RWPE1 (cell line): ENCODE measurements around the gene POLA2.

Experiments
- CTCF ChIA-PET: fragments of 350-600 bp; sonication (Branson Sonifier 250); formaldehyde crosslinking; extraction: SDS; loops from one replicate; lab custom pipeline; 2021; lab: Yijun Ruan, JAX
- POLR2A ChIA-PET: fragments of 400-600 bp; formaldehyde crosslinking; extraction: SDS; loops from one replicate; lab custom pipeline; 2020; ENCODE audit warnings: antibody characterized with exemption; ENCODE audit not compliant: low non-redundant PET; lab: Yijun Ruan, JAX
- DNase-seq: peaks from one replicate; pipeline ENCODE4 v3.0.0; 2012; ENCODE audit warnings: low spot score
- H3K27ac ChIP-seq: fragments of 450-650 bp; 2 replicates; pipeline ENCODE4 v1.5.1; 2017
- CTCF ChIP-seq: fragments of 450-650 bp; conservative IDR thresholded peaks from 2 replicates; pipeline ENCODE4 v1.5.1; 2017; ENCODE audit warnings: low read depth, mild to moderate bottlenecking

POLA2 gene

DNA sequence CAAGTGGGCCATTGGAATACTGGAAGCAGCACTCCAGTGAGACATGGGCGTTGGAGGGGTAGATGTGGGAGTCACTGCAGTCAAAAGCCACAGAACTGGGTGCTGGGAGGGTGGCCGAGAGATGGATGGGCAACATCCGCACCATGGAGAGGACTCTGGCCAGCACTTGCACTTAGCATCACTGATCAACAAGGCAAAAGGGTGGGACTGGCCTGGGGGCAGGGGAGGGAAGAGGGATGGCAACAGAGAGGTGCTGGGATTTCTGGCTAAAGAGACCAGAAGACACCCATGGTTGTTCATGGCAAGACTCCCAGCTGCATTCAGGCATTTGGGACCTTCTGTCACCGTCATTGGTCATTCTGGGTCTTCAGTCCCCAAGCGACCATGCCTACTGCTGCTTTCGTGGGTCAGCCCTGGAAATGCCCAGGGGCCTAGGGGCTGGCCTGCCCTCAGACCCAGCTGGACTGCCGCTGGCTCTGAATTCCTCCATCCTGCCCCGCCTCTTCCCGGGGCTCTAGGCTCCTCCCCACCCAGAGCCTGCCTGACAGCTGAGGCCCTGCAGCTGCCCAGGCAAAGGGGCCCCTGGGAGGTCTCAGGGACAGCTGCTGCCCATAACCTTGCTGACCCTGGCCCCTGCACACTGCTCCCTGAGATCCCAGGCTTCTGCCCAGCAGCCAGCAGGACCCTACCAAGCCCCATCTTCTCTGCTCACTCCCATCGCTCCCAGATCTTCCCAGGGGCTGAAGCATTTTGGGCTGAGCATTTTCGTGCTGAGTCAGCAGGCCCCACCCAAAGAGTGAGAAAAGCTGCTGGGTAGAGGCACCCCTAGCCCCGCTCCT lies 39.9 kb downstream of the POLA2 start:
- no peak for DNase-seq
- POLR2A ChIA-PET, result no interaction called here
- CTCF ChIA-PET, result interaction anchor here (1.2 to 1.5 kb wide), 3 partner anchors 10 to 14 kb away, joined by 3 to 7 read pairs (median 5); no protein-coding TSS in a partner anchor
- no peak for TF ChIP-seq CTCF
- peak overlapping the region; percentile 69 for H3K27ac ChIP-seq

DNA sequence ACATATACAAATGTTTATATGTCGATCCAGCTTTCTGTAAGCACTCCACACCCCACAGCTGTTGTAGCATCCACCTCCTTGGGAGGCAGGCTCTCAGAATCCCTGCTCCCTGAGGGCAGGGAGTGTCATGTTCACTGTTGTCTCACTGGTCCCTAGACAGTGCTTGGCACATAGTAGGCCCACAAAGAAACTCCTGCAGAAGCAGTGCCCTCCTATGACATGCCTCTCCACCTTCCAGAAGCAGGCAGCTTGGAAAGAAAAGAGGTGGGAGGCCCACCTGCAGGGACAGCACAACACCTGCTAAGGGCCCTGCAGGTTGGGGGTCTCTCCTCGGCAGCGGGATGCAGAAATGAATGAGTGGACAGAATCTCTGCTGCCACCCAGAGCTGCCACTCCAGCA lies 41.8 kb downstream of the POLA2 start:
- ChIA-PET CTCF (interaction anchor here (0.8 kb wide), 1 partner anchor 12 kb away, joined by 3 read pairs; no protein-coding TSS in a partner anchor), POLR2A (interaction anchor here (1.2 kb wide), 1 partner anchor 14 kb away, joined by 3 read pairs; no protein-coding TSS in a partner anchor)
- no peak for DNase-seq
- no peak for TF ChIP-seq CTCF
- H3K27ac ChIP-seq, result peak overlapping the region; percentile 69

- TF ChIP-seq CTCF, result no peak
- DNase-seq, result no peak
- no peak overlapping the region; the same call in 1 of the 2 replicates for H3K27ac ChIP-seq
- POLR2A ChIA-PET, result no interaction called here
- CTCF ChIA-PET, result no interaction called here
Observed at GRCh38 chr11:65304110-65304509, 42.3 kb downstream of the POLA2 start.

DNA sequence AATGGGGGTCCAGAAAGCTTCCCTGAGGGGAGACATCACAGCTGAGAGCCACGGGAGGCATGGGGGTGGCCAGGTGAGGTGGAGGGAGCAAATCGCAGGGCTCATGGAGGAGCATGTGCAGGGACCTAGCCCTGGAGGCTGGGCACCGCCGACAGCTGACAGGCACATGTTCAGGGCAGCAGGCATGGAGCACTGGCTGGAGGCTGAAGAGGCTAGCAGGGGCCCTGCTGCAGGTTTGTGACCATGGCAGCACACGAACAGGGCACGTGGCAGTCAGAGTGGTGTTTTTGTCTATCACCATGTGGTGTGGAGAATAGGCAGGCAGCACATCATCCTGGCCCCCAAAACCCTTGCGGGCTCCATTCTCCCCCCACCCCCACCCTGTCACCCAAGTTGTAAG lies 42.9 kb downstream of the POLA2 start:
- no peak for DNase-seq
- ChIA-PET POLR2A (no interaction called here), CTCF (interaction anchor here (0.6 kb wide), 1 partner anchor 101 kb away, joined by 3 read pairs; no protein-coding TSS in a partner anchor)
- no peak for TF ChIP-seq CTCF
- peak overlapping the region; percentile 67 for H3K27ac ChIP-seq

GRCh38 chr11:65305501-65306268 lies 43.9 kb downstream of the POLA2 start:
- H3K27ac ChIP-seq, result peak overlapping the region; percentile 67
- CTCF ChIA-PET, result interaction anchor here (0.7 kb wide), 2 partner anchors 9 to 24 kb away, joined by 3 read pairs; partner anchors contain the start of gene CDC42EP2
- no peak for DNase-seq
- POLR2A ChIA-PET, result no interaction called here
- TF ChIP-seq CTCF, result no peak
